Stimulated activated naive B cell treated with anti-CD40 and anti-IgM and Interleukin-4, amounts not matched to agents 10 μg/mL and 1 μg/mL and 100 μg/mL, for 72 hours (primary cell): ENCODE results near the gene C16orf90.
"Not testable (repeated sequence)": the region's sequence is repeated elsewhere in the genome, so short reads cannot be mapped to it uniquely, and the experiment has no call there.

ENCODE experiments used
- ATAC-seq, 2 donors: fragments of 150-1000 bp; cut with Tn5 transposase; replicated peaks; 2 replicates each; pipeline ENCODE4 v1.10.0; 2021; ENCODE audit warnings: moderate library complexity in 1 of 2
- DNase-seq: peaks from one replicate; pipeline ENCODE4 v3.0.0; 2021
- H3K27ac Mint-ChIP-seq: one replicate; pipeline ENCODE4 v1.8.0; 2022; ENCODE audit warnings: mild to moderate bottlenecking, mixed read lengths
- H3K27me3 Mint-ChIP-seq, 2 donors: one replicate each; pipeline ENCODE4 v1.8.0; 2022; ENCODE audit warnings: mixed read lengths in 2 of 2
- H3K36me3 Mint-ChIP-seq, 2 donors: one replicate each; pipeline ENCODE4 v1.8.0; 2022; ENCODE audit warnings: mixed read lengths in 2 of 2, mild to moderate bottlenecking in 1 of 2
- H3K4me1 Mint-ChIP-seq, 2 donors: one replicate each; pipeline ENCODE4 v1.8.0; 2022; ENCODE audit warnings: mixed read lengths in 2 of 2, mild to moderate bottlenecking in 1 of 2
- H3K4me3 Mint-ChIP-seq, 2 donors: one replicate each; pipeline ENCODE4 v1.8.0; 2022; ENCODE audit warnings: mild to moderate bottlenecking in 2 of 2, mixed read lengths in 2 of 2, moderate library complexity in 1 of 2
- H3K9me3 Mint-ChIP-seq, 2 donors: one replicate each; pipeline ENCODE4 v1.8.0; 2022; ENCODE audit warnings: mixed read lengths in 2 of 2, mild to moderate bottlenecking in 1 of 2

The C16orf90 gene, protein sequence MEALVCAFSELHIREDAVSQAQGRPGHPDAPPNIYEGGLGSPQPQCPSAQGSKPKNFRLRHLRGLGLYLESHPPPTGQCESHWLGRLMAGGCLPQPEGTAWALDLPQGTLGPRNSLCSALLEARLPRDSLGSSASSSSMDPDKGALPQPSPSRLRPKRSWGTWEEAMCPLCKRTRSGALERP

GRCh38 chr16:3495176-3495575 is at the start of gene C16orf90:
TSS of gene C16orf90 (minus strand) at chr16:3495489. CDS start at chr16:3495421, 68 bp downstream.
- ATAC-seq = no peak
- no peak within 1 kb of the TSS for H3K4me3 Mint-ChIP-seq
- no peaks in the 10 kb centered on the region for H3K9me3 Mint-ChIP-seq
- peaks cover 6 to 8% of the 10 kb centered on the region in 2 donors for H3K4me1 Mint-ChIP-seq
- no peaks in the 10 kb centered on the region for H3K27me3 Mint-ChIP-seq
- H3K36me3 Mint-ChIP-seq = no peaks in the 10 kb centered on the region
- peak within 1 kb of the TSS; percentile 37 for H3K27ac Mint-ChIP-seq
- DNase-seq = no peak

GRCh38 chr16:3542601-3543373 is 47.5 kb upstream of the C16orf90 start:
- Mint-ChIP-seq H3K36me3 (peaks cover 8 to 23% of the 10 kb centered on the region in 2 donors), H3K27me3 (no peaks in the 10 kb centered on the region), H3K27ac (no peak overlapping the region), H3K4me1 (peaks cover 13 to 21% of the 10 kb centered on the region in 2 donors), H3K9me3 (no peaks in the 10 kb centered on the region), H3K4me3 (no peak overlapping the region)
- DNase-seq (no peak), ATAC-seq (no peak)

DNA sequence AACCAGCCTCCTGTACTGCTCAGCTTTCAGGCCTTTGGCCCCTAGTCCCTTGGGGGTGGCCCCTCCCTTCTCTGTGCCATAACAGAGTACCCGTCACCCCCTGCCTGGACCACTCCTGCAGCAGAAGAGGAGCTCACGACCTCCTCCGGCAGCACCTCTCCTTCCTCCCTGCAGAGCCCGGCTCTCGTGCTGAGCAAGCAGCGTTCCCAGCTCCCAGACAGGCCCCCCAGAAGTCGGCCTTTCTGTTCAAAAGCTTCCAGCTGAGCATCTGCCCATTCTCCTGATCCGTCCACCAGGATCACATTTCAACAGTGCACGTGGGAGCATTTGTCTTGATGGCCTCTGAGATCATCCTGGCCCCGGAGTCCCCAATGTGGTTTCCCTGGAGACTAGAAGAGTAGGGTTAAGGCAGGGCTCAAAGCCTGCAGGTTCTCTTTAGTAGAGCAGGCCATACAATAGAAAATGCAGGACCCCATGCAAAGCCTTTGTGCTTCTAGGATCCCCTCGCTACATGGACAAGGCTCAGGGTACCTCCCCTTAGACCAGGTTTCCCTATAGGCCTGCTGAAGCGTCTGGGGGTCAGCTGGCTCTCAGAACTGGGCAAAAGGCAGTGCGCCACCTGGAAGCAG is 46.4 kb upstream of the C16orf90 start:
- Mint-ChIP-seq H3K4me1 (peaks cover 8 to 12% of the 10 kb centered on the region in 2 donors), H3K27me3 (no peaks in the 10 kb centered on the region), H3K36me3 (peaks cover 8 to 18% of the 10 kb centered on the region in 2 donors), H3K9me3 (no peaks in the 10 kb centered on the region), H3K27ac (no peak overlapping the region), H3K4me3 (no peak overlapping the region)
- ATAC-seq (no peak), DNase-seq (no peak)

- Mint-ChIP-seq H3K4me3 (no peak overlapping the region), H3K9me3 (no peaks in the 10 kb centered on the region), H3K27me3 (no peaks in the 10 kb centered on the region), H3K27ac (no peak overlapping the region), H3K4me1 (peaks cover 12 to 19% of the 10 kb centered on the region in 2 donors), H3K36me3 (peaks cover 23 to 28% of the 10 kb centered on the region in 2 donors)
- DNase-seq (no peak), ATAC-seq (no peak)
Observed at GRCh38 chr16:3538222-3538621, 42.9 kb upstream of the C16orf90 start.

DNA sequence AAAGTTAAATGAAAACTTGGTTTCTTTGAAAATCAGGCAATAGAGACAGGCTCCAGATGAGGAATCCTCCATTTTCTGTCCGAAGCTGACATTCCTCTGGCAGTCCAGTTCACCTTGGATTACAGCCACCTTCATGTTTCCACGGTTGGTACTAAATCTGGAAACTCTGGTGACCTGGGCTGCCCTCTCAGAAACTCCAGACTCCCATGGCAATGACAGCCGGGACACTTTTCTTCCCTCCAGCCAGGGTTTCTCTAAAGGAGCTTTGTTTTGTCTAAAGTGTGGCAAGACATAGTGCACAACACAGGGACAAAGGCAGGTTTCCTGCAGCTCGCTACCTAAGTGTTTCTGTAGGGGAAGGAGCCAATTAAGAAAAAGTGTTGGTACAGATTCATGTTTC is 41.6 kb upstream of the C16orf90 start:
- peaks cover 31 to 35% of the 10 kb centered on the region in 2 donors for H3K36me3 Mint-ChIP-seq
- H3K27ac Mint-ChIP-seq = no peak overlapping the region
- H3K4me3 Mint-ChIP-seq = no peak overlapping the region
- no peaks in the 10 kb centered on the region for H3K9me3 Mint-ChIP-seq
- DNase-seq = no peak
- peaks cover 12 to 19% of the 10 kb centered on the region in 2 donors for H3K4me1 Mint-ChIP-seq
- no peak for ATAC-seq
- H3K27me3 Mint-ChIP-seq = no peaks in the 10 kb centered on the region

DNA sequence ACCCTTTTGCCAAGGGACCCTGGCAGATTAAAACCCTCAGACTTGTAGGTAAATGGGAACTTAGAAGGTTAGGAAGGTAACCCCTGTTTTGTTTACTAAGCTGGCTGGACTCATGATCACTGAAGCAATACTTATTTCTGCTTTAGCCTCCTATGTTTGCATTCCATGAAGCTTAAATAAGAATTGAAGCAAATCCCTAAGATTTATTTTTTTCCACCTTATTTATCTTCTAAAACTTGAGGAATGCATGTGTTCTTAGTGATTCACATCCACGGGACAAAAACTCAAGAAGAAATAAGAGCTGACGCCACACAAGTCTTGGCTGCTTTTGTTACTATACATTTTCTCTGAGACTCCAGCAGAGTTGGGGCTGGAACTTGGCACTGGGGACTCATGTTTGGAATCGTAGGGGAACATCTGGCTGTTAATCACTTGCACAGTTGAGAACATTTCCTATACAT is 41.0 kb upstream of the C16orf90 start:
- H3K9me3 Mint-ChIP-seq = no peaks in the 10 kb centered on the region
- DNase-seq = no peak
- peaks cover 35% of the 10 kb centered on the region in 2 donors for H3K36me3 Mint-ChIP-seq
- no peak overlapping the region for H3K4me3 Mint-ChIP-seq
- H3K4me1 Mint-ChIP-seq = peaks cover 12 to 19% of the 10 kb centered on the region in 2 donors
- no peak overlapping the region for H3K27ac Mint-ChIP-seq
- H3K27me3 Mint-ChIP-seq = no peaks in the 10 kb centered on the region
- ATAC-seq = no peak

GRCh38 chr16:3534126-3534525 is 38.8 kb upstream of the C16orf90 start:
- ATAC-seq (no peak), DNase-seq (no peak)
- no peak overlapping the region for H3K27ac Mint-ChIP-seq
- H3K4me1 Mint-ChIP-seq = peaks cover 12 to 19% of the 10 kb centered on the region in 2 donors
- no peak overlapping the region for H3K4me3 Mint-ChIP-seq
- H3K27me3 Mint-ChIP-seq = no peaks in the 10 kb centered on the region
- H3K9me3 Mint-ChIP-seq = no peaks in the 10 kb centered on the region
- H3K36me3 Mint-ChIP-seq = peaks cover 26 to 35% of the 10 kb centered on the region in 2 donors

- H3K36me3 Mint-ChIP-seq = peaks cover 34 to 38% of the 10 kb centered on the region in 2 donors
- no peaks in the 10 kb centered on the region for H3K9me3 Mint-ChIP-seq
- DNase-seq (no peak), ATAC-seq (no peak)
- peaks cover 12 to 23% of the 10 kb centered on the region in 2 donors for H3K4me1 Mint-ChIP-seq
- H3K27ac Mint-ChIP-seq = no peak overlapping the region
- H3K4me3 Mint-ChIP-seq = no peak overlapping the region
- H3K27me3 Mint-ChIP-seq = no peaks in the 10 kb centered on the region
Observed at GRCh38 chr16:3532741-3533140, 37.5 kb upstream of the C16orf90 start.

- DNase-seq = no peak
- Mint-ChIP-seq H3K36me3 (peaks cover 30 to 34% of the 10 kb centered on the region in 2 donors), H3K4me3 (no peak overlapping the region), H3K4me1 (peaks cover 13 to 22% of the 10 kb centered on the region in 2 donors), H3K27me3 (no peaks in the 10 kb centered on the region), H3K27ac (no peak overlapping the region), H3K9me3 (no peaks in the 10 kb centered on the region)
- no peak for ATAC-seq
Observed at GRCh38 chr16:3530371-3530914, 35.2 kb upstream of the C16orf90 start.

GRCh38 chr16:3529175-3529574 is 33.9 kb upstream of the C16orf90 start:
- Mint-ChIP-seq H3K4me1 (peaks cover 8 to 16% of the 10 kb centered on the region in 2 donors), H3K27me3 (no peaks in the 10 kb centered on the region), H3K36me3 (peaks cover 25 to 27% of the 10 kb centered on the region in 2 donors), H3K4me3 (no peak overlapping the region), H3K9me3 (no peaks in the 10 kb centered on the region), H3K27ac (no peak overlapping the region)
- DNase-seq = no peak
- ATAC-seq = no peak

DNA sequence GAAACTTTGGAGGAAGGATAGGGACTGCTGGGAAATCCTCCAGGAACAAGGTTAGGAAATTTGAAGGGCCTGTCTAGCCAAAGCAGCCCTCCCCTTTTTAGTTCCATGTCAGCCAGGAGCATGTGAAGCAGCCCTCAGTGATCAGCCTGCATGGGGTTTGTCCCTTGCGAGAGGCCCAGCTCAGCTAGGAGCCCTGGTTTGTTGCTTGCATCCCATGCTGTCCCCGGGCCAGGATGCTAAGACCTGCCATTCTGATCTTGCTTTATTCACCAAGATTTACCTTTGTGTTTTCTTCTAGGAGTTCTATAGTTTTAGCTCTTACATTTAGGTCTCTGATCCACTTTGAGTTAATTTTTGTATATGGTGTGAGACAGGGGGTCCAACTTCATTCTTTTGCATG is 33.1 kb upstream of the C16orf90 start:
- H3K4me1 Mint-ChIP-seq = peaks cover 5 to 10% of the 10 kb centered on the region in 2 donors
- DNase-seq (no peak), ATAC-seq (no peak)
- no peaks in the 10 kb centered on the region for H3K9me3 Mint-ChIP-seq
- H3K27ac Mint-ChIP-seq = no peak overlapping the region
- no peaks in the 10 kb centered on the region for H3K27me3 Mint-ChIP-seq
- H3K36me3 Mint-ChIP-seq = peaks cover 22 to 25% of the 10 kb centered on the region in 2 donors
- H3K4me3 Mint-ChIP-seq = no peak overlapping the region

DNA sequence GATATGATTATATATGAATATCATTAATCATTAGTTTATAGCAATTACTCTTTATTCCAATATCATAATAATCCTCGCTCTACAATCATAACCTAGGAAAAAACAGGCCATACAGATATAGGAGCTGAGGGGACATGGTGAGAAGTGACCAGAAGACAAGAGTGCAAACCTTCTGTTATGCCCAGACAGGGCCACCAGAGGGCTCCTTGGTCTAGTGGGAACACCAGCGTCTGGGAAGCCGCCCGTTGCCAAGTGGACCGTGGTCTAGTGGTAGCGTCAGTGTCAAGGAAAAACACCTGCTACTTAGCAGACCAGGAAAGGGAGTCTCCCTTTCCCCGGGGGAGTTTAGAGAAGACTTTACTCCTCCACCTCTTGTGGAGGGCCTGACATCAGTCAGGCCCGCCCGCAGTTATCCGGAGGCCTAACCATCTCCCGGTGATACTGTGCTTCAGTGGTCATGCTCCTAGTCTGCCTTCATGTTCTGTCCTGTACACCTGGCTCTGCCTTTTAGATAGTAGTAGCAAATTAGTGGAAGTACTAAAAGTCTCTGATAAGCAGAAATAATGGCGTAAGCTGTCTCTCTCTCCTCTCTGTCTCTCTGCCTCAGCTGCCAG is 32.0 kb upstream of the C16orf90 start:
- H3K9me3 Mint-ChIP-seq, H3K4me3 Mint-ChIP-seq, H3K27me3 Mint-ChIP-seq, H3K27ac Mint-ChIP-seq, ATAC-seq: not testable (repeated sequence)
- peaks cover 15 to 26% of the 10 kb centered on the region in 2 donors for H3K36me3 Mint-ChIP-seq
- peaks cover 5 to 10% of the 10 kb centered on the region in 2 donors for H3K4me1 Mint-ChIP-seq
- DNase-seq = peak; percentile 41

GRCh38 chr16:3525951-3526350 is 30.7 kb upstream of the C16orf90 start:
- Mint-ChIP-seq H3K4me1 (peaks cover 5 to 10% of the 10 kb centered on the region in 2 donors), H3K9me3 (no peaks in the 10 kb centered on the region), H3K27me3 (no peaks in the 10 kb centered on the region), H3K36me3 (peaks cover 10 to 27% of the 10 kb centered on the region in 2 donors), H3K4me3 (no peak overlapping the region), H3K27ac (no peak overlapping the region)
- DNase-seq (no peak), ATAC-seq (no peak)

DNA sequence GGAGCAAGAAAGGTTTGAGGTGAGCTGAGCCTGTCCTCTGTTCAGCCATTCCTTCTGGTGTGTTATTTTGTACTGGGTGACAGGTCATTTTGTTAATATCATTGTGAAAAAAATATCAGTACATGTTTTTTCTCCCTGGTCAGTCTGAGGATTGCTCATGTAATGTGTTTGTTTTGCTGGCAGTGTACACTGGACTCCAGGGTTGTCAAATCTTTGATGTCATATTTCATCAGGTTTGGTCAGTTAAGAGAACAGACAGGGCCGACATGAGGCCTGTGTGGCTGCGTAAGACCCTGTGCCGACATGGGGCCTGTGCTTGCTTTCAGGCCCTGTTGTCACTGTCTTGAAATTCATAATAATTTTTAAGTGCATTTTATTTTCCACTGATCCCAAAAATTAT is 28.0 kb upstream of the C16orf90 start:
- Mint-ChIP-seq H3K36me3 (peaks cover 12 to 38% of the 10 kb centered on the region in 2 donors), H3K9me3 (no peaks in the 10 kb centered on the region), H3K4me1 (peaks cover 5 to 10% of the 10 kb centered on the region in 2 donors), H3K27ac (no peak overlapping the region), H3K4me3 (no peak overlapping the region), H3K27me3 (no peaks in the 10 kb centered on the region)
- DNase-seq (no peak), ATAC-seq (no peak)
